GM12864 (cell line): ENCODE results near the gene MET.

Experiments used
- DNase-seq: peaks from one replicate; pipeline ENCODE4 v3.0.0-alpha.2; 2011; ENCODE audit warnings: low read depth
- H3K4me3 ChIP-seq: 2 replicates; pipeline ENCODE4 v1.5.1; 2011; ENCODE audit warnings: mild to moderate bottlenecking, low read depth, low read length, control low read depth
- TF ChIP-seq, protein P1 (sequence below): IDR thresholded peaks from 2 replicates; pipeline ENCODE4 v1.5.1; 2011; ENCODE audit warnings: low read depth, mild to moderate bottlenecking, moderate library complexity, low read length, control low read depth, inconsistent platforms; ENCODE audit errors: missing control alignments

The MET gene

DNA sequence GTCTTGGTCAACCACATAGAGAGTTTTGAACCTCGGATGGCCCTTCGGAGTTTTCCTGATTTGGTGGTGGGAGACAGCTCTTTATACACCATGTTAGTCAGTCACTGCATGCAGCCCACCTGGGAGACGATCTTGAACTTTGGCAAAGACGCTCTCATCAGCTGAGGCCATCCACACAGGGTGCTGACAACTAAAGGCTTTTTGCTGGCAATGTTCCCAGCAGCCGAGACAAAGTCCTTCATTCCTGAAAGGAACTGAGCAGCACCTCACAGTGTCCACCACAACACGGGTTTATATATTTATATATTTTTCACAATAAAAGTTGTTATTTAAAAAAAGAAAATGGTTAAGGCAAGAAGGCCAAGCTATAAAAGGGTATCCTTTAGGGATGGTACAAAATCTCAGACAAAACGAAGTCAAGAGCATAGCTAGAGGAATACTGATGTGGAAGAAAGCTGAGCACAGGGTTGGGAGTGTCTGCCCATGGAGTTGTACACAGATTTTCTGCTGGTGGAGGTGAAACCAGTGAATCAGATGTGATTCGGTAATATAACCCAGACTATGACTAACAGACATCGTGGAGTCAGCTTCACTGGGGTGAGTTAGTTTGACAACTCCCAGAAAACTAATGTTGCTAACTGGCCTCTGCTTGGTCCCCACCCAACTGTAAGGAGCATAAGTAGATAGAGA is 163.0 kb downstream of the MET start:
- no peak for DNase-seq
- H3K4me3 ChIP-seq: no peak overlapping the region
- TF ChIP-seq, protein P1, sequence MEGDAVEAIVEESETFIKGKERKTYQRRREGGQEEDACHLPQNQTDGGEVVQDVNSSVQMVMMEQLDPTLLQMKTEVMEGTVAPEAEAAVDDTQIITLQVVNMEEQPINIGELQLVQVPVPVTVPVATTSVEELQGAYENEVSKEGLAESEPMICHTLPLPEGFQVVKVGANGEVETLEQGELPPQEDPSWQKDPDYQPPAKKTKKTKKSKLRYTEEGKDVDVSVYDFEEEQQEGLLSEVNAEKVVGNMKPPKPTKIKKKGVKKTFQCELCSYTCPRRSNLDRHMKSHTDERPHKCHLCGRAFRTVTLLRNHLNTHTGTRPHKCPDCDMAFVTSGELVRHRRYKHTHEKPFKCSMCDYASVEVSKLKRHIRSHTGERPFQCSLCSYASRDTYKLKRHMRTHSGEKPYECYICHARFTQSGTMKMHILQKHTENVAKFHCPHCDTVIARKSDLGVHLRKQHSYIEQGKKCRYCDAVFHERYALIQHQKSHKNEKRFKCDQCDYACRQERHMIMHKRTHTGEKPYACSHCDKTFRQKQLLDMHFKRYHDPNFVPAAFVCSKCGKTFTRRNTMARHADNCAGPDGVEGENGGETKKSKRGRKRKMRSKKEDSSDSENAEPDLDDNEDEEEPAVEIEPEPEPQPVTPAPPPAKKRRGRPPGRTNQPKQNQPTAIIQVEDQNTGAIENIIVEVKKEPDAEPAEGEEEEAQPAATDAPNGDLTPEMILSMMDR: no peak

DNA sequence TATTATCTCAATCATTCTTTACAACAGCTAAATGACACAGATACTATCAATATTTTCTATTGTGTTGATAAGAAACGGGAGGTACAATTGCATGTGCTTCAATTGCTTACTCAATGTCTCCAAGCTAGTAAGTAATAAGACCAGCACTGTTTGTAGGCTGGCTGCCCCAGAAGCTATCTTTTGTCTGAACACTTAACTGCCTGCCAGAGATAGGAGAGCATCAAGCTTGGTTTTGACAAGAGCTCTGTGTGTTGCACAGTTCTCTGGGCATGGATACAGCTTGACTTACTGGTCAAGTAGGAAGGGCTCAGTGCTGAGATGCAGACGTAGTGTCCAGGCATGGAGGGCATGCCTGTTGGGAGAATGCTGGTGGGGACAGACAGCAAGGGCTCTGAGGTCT is 164.1 kb downstream of the MET start:
- DNase-seq: no peak
- TF ChIP-seq, protein P1: no peak
- no peak overlapping the region for H3K4me3 ChIP-seq

DNA sequence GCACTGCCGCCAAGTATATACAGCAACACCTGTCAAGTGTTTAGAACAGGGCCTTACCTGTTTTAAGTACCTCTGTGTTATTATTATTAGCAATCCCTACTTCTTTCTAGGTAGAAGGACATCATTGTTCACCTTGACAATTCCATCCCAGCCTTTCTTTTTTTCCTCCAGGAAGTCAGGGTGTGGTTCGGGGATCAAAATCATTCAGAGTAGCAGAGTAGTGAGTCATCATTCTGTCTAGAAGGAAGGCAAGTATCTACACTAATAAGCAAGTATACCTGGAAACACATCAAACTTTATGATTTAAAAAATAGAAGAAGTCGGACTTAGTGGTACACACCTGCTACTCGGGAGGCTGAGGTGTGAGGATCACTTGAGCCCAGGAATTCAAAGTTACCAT is 164.9 kb downstream of the MET start:
- no peak overlapping the region for H3K4me3 ChIP-seq
- TF ChIP-seq, protein P1: no peak
- DNase-seq: no peak

DNA sequence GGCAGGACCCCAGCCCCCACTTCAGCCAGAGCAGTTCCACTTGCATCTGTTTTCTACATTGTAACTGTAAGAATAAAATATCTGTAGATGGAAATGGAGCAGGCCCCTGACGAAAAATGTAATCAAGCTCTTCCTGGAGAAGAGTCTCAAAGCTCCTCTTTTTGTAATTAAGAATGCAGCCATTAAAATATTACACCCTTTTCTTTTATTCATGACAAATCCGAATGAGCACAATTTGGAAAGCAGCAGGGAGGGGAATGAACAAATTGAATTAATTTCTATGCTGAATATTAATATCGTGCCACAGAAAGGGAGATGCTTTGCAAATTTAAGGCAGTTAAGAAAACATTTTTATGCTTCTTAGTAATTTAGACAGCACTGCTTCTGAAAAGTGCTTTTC is 165.6 kb downstream of the MET start:
- no peak for DNase-seq
- TF ChIP-seq, protein P1: no peak
- H3K4me3 ChIP-seq: no peak overlapping the region

DNA sequence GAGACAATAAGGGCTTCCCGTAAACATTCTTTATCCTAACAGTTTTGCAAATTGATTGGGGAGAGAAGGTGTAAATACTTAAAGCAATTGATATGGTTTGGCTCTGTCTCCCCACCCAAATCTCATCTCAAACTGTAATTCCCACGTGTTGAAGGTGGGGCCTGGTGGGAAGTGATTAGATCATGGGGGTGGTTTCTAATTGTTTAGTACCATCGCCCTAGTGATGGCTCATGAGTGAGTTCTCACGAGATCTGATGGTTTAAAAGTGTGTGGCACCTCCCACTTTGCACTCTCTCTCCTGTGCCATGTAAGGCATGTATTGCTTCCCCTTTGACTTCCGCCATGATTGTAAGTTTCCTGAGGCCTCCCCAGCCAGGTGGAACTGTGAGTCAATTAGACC is 168.3 kb downstream of the MET start:
- DNase-seq: no peak
- no peak overlapping the region for H3K4me3 ChIP-seq
- TF ChIP-seq, protein P1: no peak

DNA sequence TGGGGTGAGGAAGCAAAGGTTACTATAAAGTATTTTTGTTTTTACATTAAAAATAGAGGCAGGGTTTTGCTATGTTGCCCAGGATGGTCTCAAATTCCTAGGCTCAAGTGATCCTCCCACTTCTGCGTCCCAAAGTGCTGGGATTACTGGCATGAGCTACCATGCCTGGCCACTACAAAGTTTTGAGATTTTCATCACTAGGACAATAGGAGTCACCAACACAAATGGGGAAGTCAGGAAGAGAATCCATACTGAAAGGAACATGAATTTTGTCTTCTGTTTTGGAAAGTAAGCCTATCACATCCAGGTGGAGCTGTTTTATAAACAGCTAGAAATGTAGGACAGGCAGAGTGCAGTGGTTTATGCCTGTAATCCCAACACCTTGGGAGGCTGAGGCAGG is 170.4 kb downstream of the MET start:
- DNase-seq: no peak
- TF ChIP-seq, protein P1: no peak
- no peak overlapping the region for H3K4me3 ChIP-seq

DNA sequence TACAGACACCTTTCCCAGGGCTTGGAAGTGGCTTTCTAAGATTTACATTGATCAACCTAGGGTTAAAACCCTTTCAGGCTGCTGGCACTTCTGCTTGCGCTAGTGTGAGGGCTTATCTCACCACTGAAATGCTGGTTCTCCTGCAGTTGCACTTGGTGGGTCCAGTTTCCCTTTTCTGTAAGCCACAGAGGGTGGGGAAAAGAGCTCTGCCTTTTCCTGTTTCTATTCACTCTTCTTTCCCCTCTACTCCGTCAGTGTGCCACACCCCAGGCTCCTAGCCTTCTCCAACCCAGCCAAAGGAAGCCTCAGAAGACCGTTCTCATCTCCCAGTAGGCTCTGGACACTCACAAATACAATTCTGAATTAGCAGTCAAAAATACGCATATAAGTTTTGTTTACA is 171.4 kb downstream of the MET start:
- no peak for DNase-seq
- TF ChIP-seq, protein P1: no peak
- no peak overlapping the region for H3K4me3 ChIP-seq
